GM10266 (cell line): ENCODE measurements around the gene AKAP12.
A peak's percentile ranks its signal among the peaks of the same experiment; 100 is the strongest.
"Not testable (repeated sequence)": the region's sequence is repeated elsewhere in the genome, so short reads cannot be mapped to it uniquely, and the experiment has no call there.

Source experiments
- DNase-seq: peaks from one replicate; pipeline ENCODE4 v3.0.0; 2012; ENCODE audit errors: extremely low spot score
- CTCF ChIP-seq: IDR thresholded peaks from 2 replicates; pipeline ENCODE4 v1.5.1; 2012; ENCODE audit warnings: mild to moderate bottlenecking, low read depth; ENCODE audit not compliant: control insufficient read depth, insufficient read depth; ENCODE audit errors: missing control alignments

AKAP12 gene

GRCh38 chr6:151379933-151380847 lies 140.4 kb downstream of the AKAP12 start:
- no peak for TF ChIP-seq CTCF
- DNase-seq = peak; percentile 33

- no peak for TF ChIP-seq CTCF
- DNase-seq = no peak
Observed at GRCh38 chr6:151380848-151381205, 141.1 kb downstream of the AKAP12 start.

GRCh38 chr6:151381722-151382121 lies 142.0 kb downstream of the AKAP12 start:
- no peak for DNase-seq
- TF ChIP-seq CTCF = no peak

- DNase-seq = not testable (repeated sequence)
Observed at GRCh38 chr6:151382631-151383030, 142.9 kb downstream of the AKAP12 start.

- no peak for TF ChIP-seq CTCF
- DNase-seq = no peak
Observed at GRCh38 chr6:151384151-151384550, 144.4 kb downstream of the AKAP12 start.

GRCh38 chr6:151385177-151385576 lies 145.4 kb downstream of the AKAP12 start:
- no peak for TF ChIP-seq CTCF
- DNase-seq = peak; percentile 44

- no peak for TF ChIP-seq CTCF
- no peak for DNase-seq
Observed at GRCh38 chr6:151387175-151387970, 147.6 kb downstream of the AKAP12 start.
